H7 (cell line): ENCODE results near the gene UNC79. TPM values are rescaled to one million over a fixed set of nuclear protein-coding genes. Genes with fewer than 3 reads are reported as not detected.

Source experiments
- DNase-seq: peaks from one replicate; pipeline ENCODE4 v3.0.0; 2012
- H3K27me3 ChIP-seq: 2 replicates; pipeline ENCODE4 v1.6.0; 2011; ENCODE audit warnings: mild to moderate bottlenecking, low read length; ENCODE audit not compliant: control insufficient read depth, insufficient read depth
- H3K36me3 ChIP-seq: replicated peaks from 2 replicates; pipeline ENCODE4 v1.5.1; 2011; ENCODE audit warnings: low read length; ENCODE audit not compliant: control insufficient read depth, insufficient read depth
- H3K4me3 ChIP-seq: 2 replicates; pipeline ENCODE4 v1.5.1; 2011; ENCODE audit warnings: low read depth, mild to moderate bottlenecking, control low read depth, low read length, moderate library complexity; ENCODE audit not compliant: insufficient read depth
- total RNA-seq: library from RNA; depleted of rRNA; stranded (reverse); fragments of >200 nt; shearing (Covaris generic); gene quantifications from 2 replicates; pipeline ENCODE4 v1.2.3, GENCODE V29; 2014

UNC79 gene
- total RNA-seq, 1 experiment from 2014 or later = 1.0 TPM

DNA sequence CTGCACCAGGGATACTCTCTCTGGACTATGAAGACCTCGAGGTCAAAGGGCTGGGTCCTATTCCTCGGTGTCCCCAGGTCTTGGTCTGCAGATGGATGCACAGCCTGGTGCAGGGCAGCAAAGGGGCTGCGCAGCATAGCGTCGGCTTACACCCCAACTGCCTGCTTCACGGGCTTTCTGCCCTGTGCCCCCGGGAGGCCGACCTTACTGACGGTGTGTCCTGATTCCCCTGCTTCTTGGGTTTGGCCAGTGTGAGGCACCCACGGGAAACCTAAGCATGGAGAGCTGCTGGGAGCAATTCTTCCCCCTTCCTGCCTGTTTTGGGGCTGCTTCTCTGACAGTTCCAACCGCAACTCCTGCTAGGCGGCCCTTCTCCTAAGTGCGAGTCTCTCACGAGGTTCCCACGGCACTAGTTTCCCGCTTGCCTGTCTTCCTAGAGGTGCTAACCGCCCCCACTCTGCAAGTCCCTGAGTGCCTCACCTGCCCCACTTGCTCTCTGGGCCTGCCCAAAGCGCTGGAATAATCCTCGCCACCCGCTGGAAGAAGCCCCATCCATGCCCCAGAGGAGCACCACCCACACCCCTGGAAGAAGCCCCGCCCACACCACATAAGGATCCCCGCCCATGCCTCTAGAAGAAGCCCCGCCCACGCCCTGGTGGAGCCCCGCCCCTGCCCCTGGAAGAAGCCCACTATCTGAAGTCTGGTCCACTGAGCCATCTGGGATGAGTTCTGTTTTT is 303.5 kb downstream of the UNC79 start:
- Histone ChIP-seq H3K4me3 (no peak overlapping the region), H3K27me3 (no peaks in the 10 kb centered on the region), H3K36me3 (no peaks in the 10 kb centered on the region)
- peak; percentile 98 for DNase-seq

DNA sequence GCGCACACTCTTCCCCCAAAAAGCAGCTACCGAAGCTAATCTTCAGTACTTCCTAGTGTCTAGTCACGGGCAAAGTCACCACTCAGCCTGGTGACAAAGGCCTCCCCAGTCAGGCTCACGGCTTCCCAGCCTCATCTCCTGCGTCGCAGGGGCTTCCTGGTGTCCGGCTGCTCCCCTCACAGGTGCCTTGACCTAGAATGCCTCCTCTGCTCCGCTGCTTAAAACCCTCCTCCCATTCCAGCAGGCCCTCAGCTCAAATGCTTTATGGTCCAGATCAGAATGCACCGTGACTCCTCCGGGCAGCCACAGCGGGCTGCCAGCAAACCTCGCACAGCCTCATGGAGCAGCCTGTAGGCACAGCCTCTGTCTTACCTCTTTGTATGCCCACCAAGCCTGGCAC is 304.5 kb downstream of the UNC79 start:
- no peak for DNase-seq

DNA sequence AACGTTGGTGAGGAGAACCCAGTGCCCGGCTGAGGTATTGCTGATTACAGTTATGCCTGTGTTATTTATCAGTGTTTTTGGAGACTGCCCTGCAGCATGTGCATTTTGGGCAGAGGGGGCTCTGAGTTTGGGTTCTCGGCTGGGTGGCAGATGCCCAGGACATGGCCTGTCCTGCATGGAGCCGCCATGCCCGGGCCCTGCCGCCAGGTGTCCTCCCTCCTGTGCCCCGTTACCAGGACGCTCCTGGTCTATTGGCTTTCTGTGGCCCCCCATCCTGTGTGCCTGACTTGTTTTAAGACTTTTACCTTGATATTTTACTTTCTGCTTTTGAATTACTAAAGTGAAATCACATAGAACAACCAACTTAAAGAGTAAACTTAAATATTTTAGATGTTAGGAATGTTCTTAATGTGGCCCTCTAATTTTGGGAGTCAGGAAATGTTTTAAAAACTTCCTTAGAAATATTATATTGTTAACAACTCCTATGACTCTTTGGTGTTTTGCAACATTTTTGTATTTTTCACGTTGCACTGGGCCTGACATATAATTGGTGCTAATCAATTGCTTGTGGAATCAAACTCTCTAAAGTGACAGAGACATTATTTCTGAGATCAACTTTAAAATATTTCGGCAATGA is 305.8 kb downstream of the UNC79 start:
- DNase-seq = peak; percentile 89
- H3K27me3 ChIP-seq = no peaks in the 10 kb centered on the region
- no peak overlapping the region for H3K4me3 ChIP-seq
- H3K36me3 ChIP-seq = no peaks in the 10 kb centered on the region

More for the DNA sequence above, 304.5 kb downstream of the UNC79 start:
- Histone ChIP-seq H3K4me3 (no peak overlapping the region), H3K36me3 (no peaks in the 10 kb centered on the region), H3K27me3 (no peaks in the 10 kb centered on the region)

DNA sequence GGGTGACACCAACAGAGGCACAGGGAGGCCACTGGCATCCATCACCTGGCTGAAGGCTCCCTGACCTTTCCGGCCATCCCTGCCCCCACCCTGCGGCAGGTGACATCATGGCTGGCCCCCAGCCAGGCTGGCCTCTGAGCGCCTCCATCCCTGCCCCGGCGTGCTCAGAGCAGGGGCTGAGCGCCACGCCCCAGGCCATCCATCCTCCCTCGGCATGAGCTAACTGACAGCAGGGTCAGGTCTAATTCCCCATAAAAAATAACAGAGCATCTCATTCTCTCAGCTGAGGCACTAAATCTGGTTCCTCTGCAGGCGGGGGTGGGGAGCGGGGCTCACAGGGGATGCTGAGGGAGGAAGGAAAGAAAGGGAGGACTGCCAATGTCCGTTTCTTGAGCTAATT is 306.9 kb downstream of the UNC79 start:
- Histone ChIP-seq H3K27me3 (no peaks in the 10 kb centered on the region), H3K4me3 (no peak overlapping the region), H3K36me3 (no peaks in the 10 kb centered on the region)
- DNase-seq = no peak

DNA sequence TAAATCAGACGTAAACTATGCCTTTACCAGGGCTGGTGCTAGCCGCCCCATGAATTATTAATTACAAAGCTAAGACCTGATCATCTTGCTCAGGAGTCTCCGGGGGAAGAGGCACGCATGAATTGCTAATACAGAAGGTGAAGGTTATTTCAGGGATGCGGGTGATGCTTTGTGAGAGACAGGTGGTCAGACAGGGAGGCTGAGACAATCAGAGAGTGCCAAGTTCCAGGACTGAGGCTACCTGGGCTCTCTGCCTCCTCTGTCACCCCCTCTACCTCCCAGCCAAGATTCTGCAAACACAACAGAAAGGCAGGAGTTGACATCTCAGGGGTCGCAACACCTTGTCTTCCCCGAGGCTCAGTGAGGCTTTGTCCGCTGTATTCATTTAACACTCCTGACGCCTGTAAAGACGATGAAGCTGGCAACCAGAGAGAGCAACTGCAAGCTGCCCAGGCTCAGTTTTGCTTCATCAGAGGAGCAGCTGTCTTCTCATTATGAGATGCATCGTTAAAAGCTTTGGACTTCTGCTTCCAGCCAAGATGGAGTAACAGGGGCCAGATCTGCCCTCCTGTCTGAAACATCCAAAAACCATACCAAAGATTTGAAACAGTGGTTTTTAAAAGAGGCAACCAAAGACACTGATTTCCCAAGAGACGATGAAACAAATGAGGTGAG is 311.0 kb downstream of the UNC79 start:
- Histone ChIP-seq H3K27me3 (no peaks in the 10 kb centered on the region), H3K4me3 (no peak overlapping the region), H3K36me3 (no peaks in the 10 kb centered on the region)
- DNase-seq = no peak

DNA sequence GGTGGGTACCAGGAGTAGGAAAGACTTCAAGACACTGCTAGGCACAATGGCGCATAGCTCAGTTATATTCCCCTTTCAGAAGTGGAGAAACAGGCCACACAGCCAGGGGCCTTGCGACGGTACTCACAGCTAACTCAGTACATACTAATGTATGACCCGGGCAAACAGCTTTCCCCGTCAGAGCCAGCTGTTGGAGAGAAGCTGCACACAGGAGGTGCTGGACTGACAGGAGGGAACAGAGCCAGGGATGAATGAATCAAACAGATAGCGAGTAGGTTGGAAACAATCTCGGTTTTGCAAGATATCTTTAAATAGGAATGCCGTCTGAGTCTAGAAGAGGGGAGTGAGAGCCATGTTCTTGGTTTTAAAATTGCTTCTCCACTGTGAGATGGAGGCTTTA is 312.0 kb downstream of the UNC79 start:
- no peak for DNase-seq
- no peak overlapping the region for H3K4me3 ChIP-seq
- no peaks in the 10 kb centered on the region for H3K27me3 ChIP-seq
- no peaks in the 10 kb centered on the region for H3K36me3 ChIP-seq

DNA sequence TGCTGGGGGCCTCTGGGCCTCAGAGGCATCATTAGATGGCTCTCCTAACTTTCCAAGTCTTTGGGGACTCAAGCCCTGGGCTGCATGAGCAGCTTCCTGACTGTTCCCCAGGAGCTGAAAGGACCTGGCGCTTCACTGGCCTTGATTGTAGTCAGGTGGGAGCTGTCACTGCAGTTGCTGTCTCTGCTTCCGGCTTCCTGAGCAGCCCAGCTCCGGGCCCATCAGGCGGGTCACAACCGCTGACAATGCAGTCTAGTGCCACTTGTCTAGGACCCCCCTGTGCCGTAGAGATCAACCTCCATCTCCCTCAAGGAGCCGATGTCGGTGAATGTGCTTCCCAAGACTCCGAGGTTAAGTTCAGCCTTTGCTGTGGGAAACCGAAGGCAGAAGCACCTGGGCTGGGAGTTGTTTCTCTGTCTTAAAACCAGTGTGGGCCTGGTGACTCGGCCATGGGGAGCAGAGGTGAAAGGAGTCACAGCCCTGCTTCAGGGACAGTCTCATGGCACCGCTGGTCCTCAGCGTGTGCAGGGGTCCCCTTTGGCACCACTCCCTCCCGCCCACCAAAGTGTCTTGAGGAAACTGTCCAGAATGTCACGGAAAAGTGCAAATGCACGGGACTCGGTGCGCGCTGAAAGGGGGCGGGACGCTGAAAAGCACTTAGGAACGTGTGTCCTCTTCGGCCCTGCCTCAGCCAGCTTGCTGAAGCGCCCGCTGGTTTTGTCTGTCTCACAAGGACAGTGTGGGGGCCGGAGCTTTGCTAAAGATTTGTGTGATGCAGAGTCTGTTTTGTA is 312.7 kb downstream of the UNC79 start:
- H3K36me3 ChIP-seq = no peaks in the 10 kb centered on the region
- DNase-seq = no peak

DNA sequence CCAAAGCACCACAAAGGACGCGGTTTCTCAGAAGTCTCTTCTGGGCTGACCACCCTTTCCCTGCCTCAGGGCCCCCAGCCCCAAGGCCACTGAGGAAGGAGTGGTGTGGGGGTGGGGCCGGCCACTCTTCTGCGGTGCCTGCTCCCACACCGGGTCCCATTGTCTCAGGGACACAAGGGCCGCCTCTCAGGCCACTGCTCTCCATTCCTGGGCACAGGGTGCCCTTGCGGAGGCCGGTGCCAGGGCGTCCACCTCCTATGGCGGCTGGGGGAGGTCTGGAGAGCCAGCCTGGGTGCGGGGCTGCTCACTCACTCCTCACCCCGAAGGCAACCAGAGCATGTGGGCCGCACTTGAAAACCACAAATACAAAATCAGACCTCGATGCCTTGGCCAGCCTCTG is 313.4 kb downstream of the UNC79 start:
- Histone ChIP-seq H3K36me3 (no peaks in the 10 kb centered on the region), H3K4me3 (no peak overlapping the region), H3K27me3 (no peaks in the 10 kb centered on the region)
- no peak for DNase-seq

More for the DNA sequence above, 312.7 kb downstream of the UNC79 start:
- no peak overlapping the region for H3K4me3 ChIP-seq
- no peaks in the 10 kb centered on the region for H3K27me3 ChIP-seq

DNA sequence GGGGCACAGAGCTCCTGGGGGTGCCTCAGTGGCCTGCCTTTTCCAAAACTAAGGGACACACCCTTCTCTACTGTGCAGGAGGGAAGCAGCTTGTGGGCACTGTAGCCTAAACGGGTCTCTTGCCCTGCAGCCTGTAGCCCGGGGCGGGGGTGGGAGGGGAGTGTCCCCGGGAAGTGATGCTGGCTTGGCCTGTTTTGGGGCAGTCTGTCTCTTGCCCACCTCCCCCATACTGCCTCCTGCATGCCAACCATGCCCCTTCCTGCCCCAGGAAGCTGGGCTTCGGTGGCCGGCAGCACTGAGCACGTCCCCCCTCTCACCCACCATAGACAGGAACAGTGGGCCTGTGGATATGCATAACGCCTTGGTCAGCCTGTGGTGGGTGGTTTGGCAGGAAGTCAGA is 314.1 kb downstream of the UNC79 start:
- no peaks in the 10 kb centered on the region for H3K36me3 ChIP-seq
- H3K4me3 ChIP-seq = no peak overlapping the region
- no peak for DNase-seq
- no peaks in the 10 kb centered on the region for H3K27me3 ChIP-seq

DNA sequence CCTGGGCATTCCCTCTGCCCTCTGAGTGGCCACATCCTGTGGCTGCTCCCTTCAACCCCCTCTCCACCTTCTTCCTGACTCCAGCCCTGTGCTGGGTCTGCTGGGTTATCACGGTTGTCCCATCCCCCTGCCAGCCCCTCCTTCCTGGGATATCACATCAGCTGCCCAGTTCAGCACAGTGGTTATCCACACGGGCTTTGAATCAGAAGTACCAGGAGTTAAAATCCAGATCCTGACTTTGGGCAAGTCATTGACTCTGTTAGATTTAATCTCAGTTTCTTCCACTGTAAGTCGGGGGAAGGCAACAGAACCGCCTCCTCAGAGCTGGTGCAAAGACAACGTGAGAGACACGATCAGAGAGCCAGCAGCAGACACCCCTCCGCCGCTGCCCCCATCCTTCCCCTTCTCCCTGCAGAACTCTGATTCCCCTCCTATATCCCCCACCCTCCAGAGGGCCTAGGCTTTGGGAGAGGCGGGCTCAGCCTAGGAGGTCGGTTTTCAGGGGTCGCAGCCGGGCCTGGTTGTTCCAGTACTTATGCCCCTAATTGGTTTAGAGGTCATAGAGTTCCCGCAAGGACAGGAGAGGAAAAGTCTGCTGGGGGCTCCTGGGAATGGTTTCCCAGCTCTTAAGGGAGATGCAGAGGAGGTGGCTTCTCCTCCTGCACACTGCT is 315.0 kb downstream of the UNC79 start:
- H3K36me3 ChIP-seq = no peaks in the 10 kb centered on the region
- no peak overlapping the region for H3K4me3 ChIP-seq
- no peak for DNase-seq
- H3K27me3 ChIP-seq = no peaks in the 10 kb centered on the region

DNA sequence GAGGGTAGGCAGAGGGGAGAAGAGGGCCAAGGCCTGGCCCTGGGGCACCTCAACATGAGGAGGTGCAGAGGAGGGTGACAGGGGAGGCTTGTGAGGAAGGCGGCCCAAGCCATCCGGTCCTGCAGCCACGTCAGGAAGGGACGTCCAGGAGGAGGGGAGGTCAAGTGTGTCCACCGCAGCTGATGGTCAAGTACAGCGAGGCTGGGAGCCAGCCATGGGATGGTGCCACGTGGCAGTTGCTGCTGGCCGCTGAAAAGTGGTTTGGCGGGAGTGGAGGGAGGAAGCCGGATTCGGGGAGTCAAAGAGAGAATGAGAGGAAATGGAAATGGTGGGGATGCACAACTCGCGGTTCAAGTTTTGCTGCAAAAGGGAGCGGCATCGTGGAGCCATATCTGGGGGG is 316.4 kb downstream of the UNC79 start:
- Histone ChIP-seq H3K36me3 (no peaks in the 10 kb centered on the region), H3K27me3 (no peaks in the 10 kb centered on the region), H3K4me3 (no peak overlapping the region)
- DNase-seq = no peak

DNA sequence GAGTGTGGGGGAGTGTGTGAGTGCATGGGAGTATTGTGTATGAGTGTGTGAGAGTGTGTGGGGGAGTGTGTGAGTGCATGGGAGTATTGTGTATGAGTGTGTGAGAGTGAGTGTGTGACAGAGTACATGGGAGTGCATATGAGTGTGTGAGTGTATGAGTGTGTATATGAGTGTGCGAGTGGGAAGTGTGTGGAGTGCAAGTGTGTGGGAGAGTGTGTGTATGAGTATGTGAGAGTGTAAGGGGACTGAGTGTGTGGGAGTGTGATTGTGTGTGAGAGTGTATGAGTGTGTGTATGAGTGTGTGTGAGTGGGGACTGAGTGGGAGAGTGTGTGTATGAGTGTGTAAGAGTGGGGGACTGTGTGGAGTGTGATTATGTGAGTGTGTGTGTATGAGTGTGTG is 316.8 kb downstream of the UNC79 start:
- DNase-seq = no peak
- Histone ChIP-seq H3K27me3 (no peaks in the 10 kb centered on the region), H3K4me3 (no peak overlapping the region), H3K36me3 (no peaks in the 10 kb centered on the region)

DNA sequence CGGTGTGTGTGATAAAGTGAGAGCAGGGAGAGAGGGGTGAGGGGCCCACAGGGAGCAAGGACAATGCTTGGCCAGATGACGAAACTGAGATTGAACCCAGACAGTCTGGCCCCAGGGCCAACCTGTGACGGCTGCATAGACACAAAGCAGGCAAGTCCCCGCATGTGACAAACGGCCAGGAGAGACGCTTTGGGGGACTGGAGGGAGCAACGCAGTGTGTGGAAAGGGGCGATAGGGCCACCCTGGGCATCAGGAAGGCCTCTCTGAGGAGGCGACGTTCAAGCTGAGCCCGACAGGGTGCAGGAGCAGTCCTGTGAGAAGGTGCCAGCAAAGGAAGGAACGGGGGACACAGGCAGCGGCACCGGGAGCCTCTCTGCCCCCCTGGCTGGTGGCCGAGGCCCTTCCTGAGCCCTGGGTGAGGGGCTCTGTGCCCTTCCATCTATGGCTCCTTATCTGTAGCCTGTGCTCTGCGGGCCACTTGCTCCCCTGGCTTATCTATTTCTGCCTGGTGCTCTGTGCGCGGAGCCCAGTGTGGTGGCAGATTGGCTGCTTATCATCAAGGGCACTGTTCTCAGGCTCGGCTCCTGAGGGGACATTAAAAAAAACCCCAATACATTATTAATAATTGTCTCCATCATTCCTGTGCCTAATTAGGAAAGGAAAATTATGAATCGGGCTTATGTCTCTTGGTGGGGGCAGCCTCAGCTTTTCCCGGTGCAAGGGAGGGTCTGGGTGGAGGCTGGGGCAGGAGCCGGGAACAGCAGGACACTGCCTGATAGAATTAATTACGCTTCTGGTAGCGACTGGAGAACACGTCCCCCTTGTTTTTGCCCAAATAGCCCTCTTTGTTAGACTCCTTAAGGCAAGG is 317.7 kb downstream of the UNC79 start:
- H3K27me3 ChIP-seq = no peaks in the 10 kb centered on the region
- H3K4me3 ChIP-seq = no peak overlapping the region
- H3K36me3 ChIP-seq = no peaks in the 10 kb centered on the region
- DNase-seq = no peak
